Skeletal muscle tissue (tissue), 4 donors: Measurements from ENCODE around the gene PROK2. TPM values are rescaled to one million over a fixed set of nuclear protein-coding genes. Genes with fewer than 3 reads are reported as not detected.
A peak's percentile ranks its signal among the peaks of the same experiment; 100 is the strongest.

Experiments
- H3K27ac ChIP-seq: one replicate; pipeline ENCODE4 v1.7.0; 2013; ENCODE audit warnings: mild to moderate bottlenecking, low read depth, low read length, inconsistent platforms
- H3K27me3 ChIP-seq, 3 donors: one replicate each; pipeline ENCODE4 v1.7.0; 2013; ENCODE audit warnings: low read length in 3 of 3; ENCODE audit not compliant: control insufficient read depth in 3 of 3, insufficient read depth in 3 of 3
- H3K36me3 ChIP-seq, 3 donors: one replicate each; pipeline ENCODE4 v1.7.0; 2013; ENCODE audit warnings: low read length in 3 of 3; ENCODE audit not compliant: control insufficient read depth in 3 of 3, insufficient read depth in 3 of 3
- H3K4me1 ChIP-seq, 3 donors: one replicate each; pipeline ENCODE4 v1.7.0; 2013; ENCODE audit warnings: low read length in 3 of 3, mild to moderate bottlenecking in 3 of 3; ENCODE audit not compliant: control insufficient read depth in 3 of 3, insufficient read depth in 3 of 3
- H3K4me3 ChIP-seq, 3 donors: one replicate each; pipeline ENCODE4 v1.7.0; 2013; ENCODE audit warnings: low read length in 3 of 3
- H3K9ac ChIP-seq, 3 donors: one replicate each; pipeline ENCODE4 v1.7.0; 2013; ENCODE audit warnings: low read length in 3 of 3, mild to moderate bottlenecking in 3 of 3, moderate library complexity in 2 of 3, low read depth in 1 of 3
- H3K9me3 ChIP-seq, 3 donors: one replicate each; pipeline ENCODE4 v1.7.0; 2013; ENCODE audit warnings: low read length in 3 of 3; ENCODE audit not compliant: control insufficient read depth in 3 of 3
- total RNA-seq: library from RNA; depleted of rRNA; stranded (reverse); fragments of >200 nt; gene quantifications from one replicate; pipeline ENCODE4 v1.2.3, GENCODE V29; 2014
- donor health status: Osteomylitis.

PROK2 gene, protein sequence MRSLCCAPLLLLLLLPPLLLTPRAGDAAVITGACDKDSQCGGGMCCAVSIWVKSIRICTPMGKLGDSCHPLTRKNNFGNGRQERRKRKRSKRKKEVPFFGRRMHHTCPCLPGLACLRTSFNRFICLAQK
- 0.52 TPM for total RNA-seq

DNA sequence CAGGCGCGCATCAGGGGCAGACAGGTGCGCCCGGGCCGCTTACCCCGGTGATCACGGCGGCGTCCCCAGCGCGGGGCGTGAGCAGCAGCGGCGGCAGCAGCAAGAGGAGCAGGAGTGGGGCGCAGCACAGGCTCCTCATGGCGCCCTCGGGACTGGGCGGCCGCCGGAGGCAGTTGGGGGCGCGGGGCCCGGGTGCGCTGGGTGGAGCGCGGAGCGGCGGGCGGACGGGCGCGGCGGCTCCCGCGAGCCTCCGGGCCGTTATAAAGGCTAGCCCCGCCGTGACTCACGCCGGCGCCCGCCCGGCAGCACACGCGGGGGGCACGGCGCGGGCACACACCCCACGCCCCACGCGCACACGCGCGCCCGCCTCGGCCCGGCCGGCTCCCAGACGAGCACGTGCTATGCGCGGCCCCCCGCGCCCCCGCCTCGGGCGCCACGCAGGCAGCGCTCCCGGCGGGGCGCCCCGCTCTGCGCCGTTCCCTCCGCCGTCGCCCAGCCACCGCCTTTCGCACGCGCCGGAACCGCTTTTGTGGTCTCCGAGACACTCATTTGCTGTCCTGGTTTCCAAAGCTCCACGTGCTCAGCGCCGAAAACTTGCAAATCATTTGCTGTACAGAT, at the start of gene PROK2:
Gene PROK2, minus strand, starts transcription at position 235 of the 618 bp plus-strand sequence. Its CDS starts 96 bp downstream, at position 139.
- Histone ChIP-seq H3K9me3 (no peaks in the 10 kb centered on the region), H3K27ac (no peak within 1 kb of the TSS), H3K4me3 (peak within 1 kb of the TSS in 1 of 3 donors; percentile 30), H3K36me3 (no peaks in the 10 kb centered on the region), H3K27me3 (peaks cover 46 to 61% (median 49%) of the 10 kb centered on the region in 3 donors), H3K4me1 (peaks cover 7 to 10% (median 8%) of the 10 kb centered on the region in 3 donors), H3K9ac (no peak within 1 kb of the TSS)

DNA sequence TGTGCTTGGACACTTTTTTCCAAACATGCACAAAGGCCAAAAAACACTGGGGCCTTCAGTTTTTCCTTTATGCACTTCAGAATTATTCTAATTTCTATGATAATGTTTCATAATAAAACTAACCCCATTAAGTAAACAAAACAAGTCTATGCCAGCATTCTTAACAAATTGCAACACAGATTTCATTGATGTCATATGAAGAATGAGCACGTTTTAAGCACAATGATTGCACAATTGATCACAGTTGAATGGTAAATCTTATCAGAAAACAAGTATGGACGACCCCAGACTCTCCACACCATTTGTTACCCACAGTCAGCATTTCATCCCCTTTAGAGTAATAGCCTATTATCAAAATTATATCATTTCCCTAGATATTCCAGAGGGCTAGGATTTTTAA, 46.7 kb upstream of the PROK2 start:
- no peaks in the 10 kb centered on the region for H3K9me3 ChIP-seq
- H3K27ac ChIP-seq, result no peak overlapping the region
- H3K4me1 ChIP-seq, result no peaks in the 10 kb centered on the region
- no peaks in the 10 kb centered on the region for H3K27me3 ChIP-seq
- no peaks in the 10 kb centered on the region for H3K36me3 ChIP-seq
- no peak overlapping the region for H3K9ac ChIP-seq
- H3K4me3 ChIP-seq, result no peak overlapping the region

DNA sequence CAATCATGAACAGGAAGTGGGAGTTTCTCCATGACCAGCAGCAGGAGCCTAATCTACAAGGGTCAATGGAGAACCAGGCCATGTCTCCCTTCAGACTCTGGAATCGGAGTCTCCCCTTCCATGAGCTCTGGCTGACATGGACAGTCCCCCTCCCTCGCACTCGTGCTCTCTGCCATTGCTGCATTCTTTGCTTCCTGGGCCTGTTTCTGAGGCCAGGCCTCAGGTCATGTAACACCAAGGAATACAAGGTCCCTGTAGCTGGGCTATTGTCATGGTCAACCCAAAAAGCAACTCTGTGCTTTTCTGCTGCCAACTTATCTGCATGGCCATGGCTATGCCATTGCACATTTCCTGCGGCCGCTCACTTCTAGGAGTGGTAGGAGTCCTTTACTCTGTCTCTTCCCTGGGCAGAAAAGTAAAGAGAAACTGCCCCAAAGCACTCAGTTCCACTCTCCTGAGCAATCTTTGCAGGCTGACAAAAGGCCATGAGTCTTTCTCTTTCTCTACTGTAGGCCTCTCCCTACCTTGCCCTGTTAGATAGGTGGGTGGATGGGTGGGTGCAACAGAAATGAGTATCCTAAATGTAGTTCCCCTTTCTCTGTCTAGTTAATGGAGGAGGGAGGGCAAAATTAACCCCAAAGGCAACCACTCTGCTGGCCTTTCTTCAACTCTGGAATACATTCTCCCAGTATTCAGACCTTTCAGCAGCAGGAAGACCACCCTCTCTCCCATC, 40.8 kb upstream of the PROK2 start:
- Histone ChIP-seq H3K4me1 (no peaks in the 10 kb centered on the region), H3K4me3 (no peak overlapping the region), H3K9ac (no peak overlapping the region), H3K27me3 (no peaks in the 10 kb centered on the region), H3K36me3 (no peaks in the 10 kb centered on the region), H3K27ac (no peak overlapping the region), H3K9me3 (no peaks in the 10 kb centered on the region)

DNA sequence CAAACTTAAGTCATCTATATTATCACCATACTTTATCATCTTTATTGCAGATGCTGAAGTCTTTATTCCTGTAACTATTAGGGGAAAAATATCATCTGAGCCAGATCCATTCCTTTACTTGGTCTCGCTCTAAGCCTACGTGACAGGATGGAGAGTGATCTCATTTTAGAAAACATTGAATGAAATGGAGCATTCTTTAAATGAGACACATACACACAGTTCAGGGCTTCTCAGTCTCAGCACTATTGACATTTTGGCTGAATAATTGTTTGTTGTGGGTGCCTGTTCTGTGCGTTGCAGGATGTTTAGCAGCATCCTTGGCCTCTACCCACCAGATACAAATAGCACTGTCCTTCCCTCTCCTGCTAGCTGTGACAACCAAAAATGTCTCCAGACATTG, 36.2 kb upstream of the PROK2 start:
- Histone ChIP-seq H3K27ac (no peak overlapping the region), H3K36me3 (no peaks in the 10 kb centered on the region), H3K4me1 (no peaks in the 10 kb centered on the region), H3K9ac (no peak overlapping the region), H3K27me3 (no peaks in the 10 kb centered on the region), H3K4me3 (no peak overlapping the region), H3K9me3 (no peaks in the 10 kb centered on the region)

DNA sequence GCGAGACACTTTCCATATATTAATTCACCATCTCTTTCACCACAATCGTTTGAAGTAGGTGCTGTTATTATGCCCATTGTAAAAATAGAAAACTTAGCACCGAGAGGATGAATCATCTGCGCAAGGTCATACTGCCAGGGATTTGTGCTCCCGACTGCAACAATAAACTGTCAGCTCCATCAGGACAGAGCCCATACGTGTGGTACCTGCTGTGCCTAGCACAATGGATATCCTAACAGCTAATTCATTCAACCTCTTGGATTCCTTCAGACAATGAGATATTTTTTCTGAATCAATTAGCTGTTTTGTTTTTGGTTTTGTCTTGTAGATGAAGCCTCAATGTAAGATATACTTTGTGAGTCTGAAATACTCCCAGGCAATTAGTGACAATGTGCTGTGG, 32.3 kb upstream of the PROK2 start:
- H3K27ac ChIP-seq, result no peak overlapping the region
- no peaks in the 10 kb centered on the region for H3K27me3 ChIP-seq
- no peaks in the 10 kb centered on the region for H3K9me3 ChIP-seq
- no peak overlapping the region for H3K9ac ChIP-seq
- H3K4me1 ChIP-seq, result no peaks in the 10 kb centered on the region
- no peak overlapping the region for H3K4me3 ChIP-seq
- no peaks in the 10 kb centered on the region for H3K36me3 ChIP-seq

DNA sequence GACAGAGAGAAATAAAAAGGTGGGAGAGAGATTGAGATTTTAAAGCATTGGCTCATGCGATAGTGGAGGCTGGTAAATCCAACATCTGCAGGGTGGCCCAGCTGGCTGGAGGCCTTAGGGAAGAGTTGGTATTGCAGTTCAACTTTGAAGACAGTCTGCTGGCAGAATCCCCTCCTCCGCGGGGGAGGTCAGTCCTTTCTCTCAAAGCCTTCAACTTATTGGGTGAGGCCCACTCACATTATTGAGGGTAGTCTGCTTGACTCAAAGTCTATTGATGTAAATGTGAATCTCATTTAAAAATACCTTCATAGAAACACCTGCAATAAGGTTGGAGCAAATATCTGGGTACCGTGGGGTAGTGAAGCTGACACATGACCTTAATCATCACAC, 31.8 kb upstream of the PROK2 start:
- H3K27me3 ChIP-seq, result no peaks in the 10 kb centered on the region
- no peaks in the 10 kb centered on the region for H3K36me3 ChIP-seq
- no peak overlapping the region for H3K27ac ChIP-seq
- no peaks in the 10 kb centered on the region for H3K4me1 ChIP-seq
- H3K9me3 ChIP-seq, result no peaks in the 10 kb centered on the region
- H3K4me3 ChIP-seq, result no peak overlapping the region
- no peak overlapping the region for H3K9ac ChIP-seq

DNA sequence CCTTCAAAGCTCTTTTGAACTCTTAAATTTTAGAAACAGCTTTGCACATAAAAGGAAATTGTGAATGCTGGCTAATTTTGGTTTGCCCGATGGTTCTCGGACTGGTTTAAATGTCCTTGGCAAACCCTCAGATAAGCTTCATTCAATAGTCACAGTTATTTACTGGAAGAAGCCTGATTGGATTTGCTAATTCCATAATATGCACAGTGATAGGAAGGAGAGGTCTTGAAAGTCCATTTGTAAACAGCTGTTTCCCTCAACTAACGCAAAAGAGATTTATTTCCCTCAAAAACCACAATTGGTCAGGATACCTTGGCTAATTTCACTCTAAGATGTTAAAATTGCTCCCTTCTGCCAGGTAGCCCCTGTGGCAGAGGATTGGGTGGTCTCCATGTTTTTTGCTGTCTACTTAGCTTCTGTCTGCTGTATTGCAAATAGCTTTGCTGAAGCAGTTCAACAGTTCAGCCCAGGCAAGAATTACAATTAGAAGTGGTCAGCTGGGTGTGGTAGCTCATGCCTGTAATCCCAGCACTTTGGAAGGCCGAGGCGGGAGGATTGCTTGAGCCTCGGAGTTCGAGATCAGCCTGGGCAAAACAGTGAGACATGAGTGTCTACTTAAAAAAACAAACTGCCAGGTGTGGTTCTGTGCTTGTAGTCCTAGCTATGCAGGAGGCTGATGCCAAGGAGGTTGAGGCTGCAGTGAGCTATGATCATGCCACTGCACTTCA, 30.6 kb upstream of the PROK2 start:
- Histone ChIP-seq H3K27me3 (no peaks in the 10 kb centered on the region), H3K36me3 (no peaks in the 10 kb centered on the region), H3K9ac (no peak overlapping the region), H3K9me3 (no peaks in the 10 kb centered on the region), H3K4me3 (no peak overlapping the region), H3K27ac (no peak overlapping the region), H3K4me1 (no peaks in the 10 kb centered on the region)

DNA sequence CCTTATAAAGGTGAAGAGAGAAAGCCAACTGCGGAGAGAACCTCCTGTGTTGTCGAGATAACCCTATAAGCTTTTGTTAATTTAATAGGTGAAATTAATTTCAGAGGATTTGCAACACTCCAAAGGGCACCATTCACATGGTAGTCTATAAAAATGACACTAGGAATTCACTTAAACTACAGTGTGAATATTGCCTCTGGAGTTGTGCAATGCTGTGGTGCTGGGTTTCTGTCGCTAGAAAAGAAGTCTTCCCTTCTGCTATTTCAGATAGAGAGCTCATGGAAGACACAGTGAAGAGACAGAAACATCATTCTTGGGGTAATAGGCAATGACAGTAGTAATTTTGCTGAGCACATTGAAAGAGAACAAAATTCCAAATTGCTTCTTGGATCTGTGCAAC, 28.8 kb upstream of the PROK2 start:
- Histone ChIP-seq H3K9me3 (no peaks in the 10 kb centered on the region), H3K27me3 (peaks cover 0 to 4% (median 0%) of the 10 kb centered on the region in 3 donors), H3K9ac (no peak overlapping the region), H3K36me3 (no peaks in the 10 kb centered on the region), H3K27ac (no peak overlapping the region), H3K4me1 (no peaks in the 10 kb centered on the region), H3K4me3 (no peak overlapping the region)

DNA sequence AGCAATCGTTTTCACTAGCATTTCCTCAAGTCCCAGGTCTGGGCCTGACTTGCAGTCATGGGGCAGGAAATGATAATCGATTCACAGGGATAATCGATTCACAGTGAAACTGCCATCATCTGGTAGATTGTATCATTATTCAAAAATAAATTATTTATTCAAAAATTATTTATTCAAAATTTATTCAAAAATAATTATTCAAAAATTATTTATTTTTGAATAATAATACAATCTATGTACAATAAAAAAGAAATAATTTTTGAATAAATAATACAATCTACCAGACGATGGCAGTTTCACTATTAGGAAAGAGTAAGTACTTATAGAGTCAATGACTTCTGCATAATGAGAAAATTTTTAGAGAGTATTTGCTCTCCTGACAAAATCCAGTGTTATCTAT, 28.1 kb upstream of the PROK2 start:
- Histone ChIP-seq H3K9me3 (no peaks in the 10 kb centered on the region), H3K4me3 (no peak overlapping the region), H3K27ac (no peak overlapping the region), H3K27me3 (peaks cover 0 to 4% (median 0%) of the 10 kb centered on the region in 3 donors), H3K36me3 (no peaks in the 10 kb centered on the region), H3K4me1 (no peaks in the 10 kb centered on the region), H3K9ac (no peak overlapping the region)

DNA sequence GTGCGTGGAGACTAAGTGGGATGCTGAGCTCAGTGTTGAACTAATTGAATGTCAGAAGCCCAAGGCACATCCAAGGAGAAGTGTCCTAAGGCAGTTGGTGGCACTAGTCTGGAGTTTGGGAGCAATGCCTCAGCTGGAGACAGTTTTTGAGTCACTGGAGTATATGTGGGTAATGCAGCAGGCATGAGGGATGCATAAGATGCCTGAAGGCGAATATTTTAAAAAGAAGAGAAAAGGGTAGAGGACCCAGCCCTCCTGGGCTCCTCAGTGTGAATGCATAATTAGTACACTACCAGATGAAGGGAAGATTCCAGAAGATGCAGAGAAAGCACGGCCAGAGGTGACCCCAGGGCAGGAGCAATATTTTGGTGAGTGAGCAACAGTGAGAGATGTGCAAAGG, 25.1 kb upstream of the PROK2 start:
- no peaks in the 10 kb centered on the region for H3K4me1 ChIP-seq
- H3K9ac ChIP-seq, result no peak overlapping the region
- H3K27me3 ChIP-seq, result peaks cover 0 to 4% (median 0%) of the 10 kb centered on the region in 3 donors
- H3K4me3 ChIP-seq, result no peak overlapping the region
- H3K36me3 ChIP-seq, result no peaks in the 10 kb centered on the region
- no peak overlapping the region for H3K27ac ChIP-seq
- H3K9me3 ChIP-seq, result no peaks in the 10 kb centered on the region
